HepG2 (cell line): Measurements from ENCODE around the gene PGP. TPM values are rescaled to one million over a fixed set of nuclear protein-coding genes. Genes with fewer than 3 reads are reported as not detected.

Experiments
- CC2D1A ChIP-seq: sonication (generic); formaldehyde crosslinking; IDR thresholded peaks from 2 replicates; pipeline ENCODE4 v1.8.1; 2023; ENCODE audit warnings: mild to moderate bottlenecking, missing genetic modification reagents
- CREM ChIP-seq, 2 experiments: sonication (generic) in 1 of 2; formaldehyde crosslinking in 1 of 2; IDR thresholded peaks; 2 replicates each; pipeline versions ENCODE4 v1.4.0 to v1.6.1; 2016 to 2020; ENCODE audit warnings: antibody characterized with exemption in 1 of 2, mild to moderate bottlenecking in 1 of 2, missing genetic modification reagents in 1 of 2
- CTCF ChIP-seq: sonication (generic); formaldehyde crosslinking; IDR thresholded peaks from 2 replicates; pipeline ENCODE4 v1.5.0; 2020; ENCODE audit warnings: mild to moderate bottlenecking, missing genetic modification reagents, moderate library complexity
- DMTF1 ChIP-seq: sonication (generic); formaldehyde crosslinking; IDR thresholded peaks from 2 replicates; pipeline ENCODE4 v1.4.0; 2020; ENCODE audit warnings: mild to moderate bottlenecking, missing genetic modification reagents
- FOSL1 ChIP-seq: sonication (generic); formaldehyde crosslinking; IDR thresholded peaks from 2 replicates; pipeline ENCODE4 v1.9.0; 2021; ENCODE audit warnings: missing genetic modification reagents, borderline replicate concordance
- FOSL2 ChIP-seq: sonication (generic); formaldehyde crosslinking; IDR thresholded peaks from 2 replicates; pipeline ENCODE4 v1.4.0; 2020; ENCODE audit warnings: missing genetic modification reagents
- FOXP4 ChIP-seq: sonication (generic); formaldehyde crosslinking; IDR thresholded peaks from 2 replicates; pipeline ENCODE4 v1.4.0; 2020; ENCODE audit warnings: missing genetic modification reagents
- MXI1 ChIP-seq: IDR thresholded peaks from 3 replicates; pipeline ENCODE4 v1.6.1; 2012; ENCODE audit warnings: low read depth, low read length, inconsistent platforms, borderline replicate concordance
- PREB ChIP-seq: sonication (generic); formaldehyde crosslinking; IDR thresholded peaks from 2 replicates; pipeline ENCODE4 v1.4.0; 2020; ENCODE audit warnings: missing genetic modification reagents
- RARA ChIP-seq: IDR thresholded peaks from 2 replicates; pipeline ENCODE4 v1.6.1; 2016; ENCODE audit warnings: missing genetic modification reagents, missing compliant biosample characterization
- RBM39 ChIP-seq: fragments of 200-400 bp; formaldehyde crosslinking; IDR thresholded peaks from one replicate; pipeline ENCODE4 v1.6.1; 2018; ENCODE audit warnings: antibody characterized with exemption, mild to moderate bottlenecking, low read depth, low read length; ENCODE audit not compliant: poor library complexity, severe bottlenecking
- STAT6 ChIP-seq: sonication (generic); formaldehyde crosslinking; IDR thresholded peaks from 2 replicates; pipeline ENCODE4 v1.4.0; 2020; ENCODE audit warnings: missing genetic modification reagents, mild to moderate bottlenecking, borderline replicate concordance
- SUZ12 ChIP-seq: fragments of 150-350 bp; IDR thresholded peaks from 2 replicates; pipeline ENCODE4 v1.6.1; 2014; ENCODE audit warnings: low read depth, low read length
- ZC3H13 ChIP-seq: sonication (generic); formaldehyde crosslinking; IDR thresholded peaks from 2 replicates; pipeline ENCODE4 v1.8.1; 2023; ENCODE audit warnings: mild to moderate bottlenecking, missing genetic modification reagents, moderate library complexity
- ZFP82 ChIP-seq: sonication (generic); formaldehyde crosslinking; IDR thresholded peaks from 2 replicates; pipeline ENCODE4 v1.5.1; 2020; ENCODE audit warnings: mild to moderate bottlenecking, missing genetic modification reagents, borderline replicate concordance
- ZNF576 ChIP-seq: sonication (generic); formaldehyde crosslinking; IDR thresholded peaks from 2 replicates; pipeline ENCODE4 v1.4.0; 2020; ENCODE audit warnings: mild to moderate bottlenecking, missing genetic modification reagents
- ZNF660 ChIP-seq: sonication (generic); formaldehyde crosslinking; IDR thresholded peaks from 2 replicates; pipeline ENCODE4 v1.5.1; 2020; ENCODE audit warnings: mild to moderate bottlenecking, low read depth, missing genetic modification reagents, borderline replicate concordance
- polyA plus RNA-seq, 8 experiments: library from polyadenylated mRNA; depleted of rRNA in 3 of 8; stranded (reverse) in 7 of 8; unstranded in 1 of 8; fragments of >200 nt; fragmentation: Illumina TruSeq in 4 of 8; extraction: Trizol in 4 of 8; gene quantifications; 2 replicates each; pipeline versions ENCODE4 v1.2.1 to v1.2.3, GENCODE V29; 2011 to 2016; ENCODE audit warnings: low read depth in 4 of 8, missing spikeins in 1 of 8, mixed read lengths in 1 of 8; ENCODE audit not compliant: insufficient read depth in 1 of 8
- total RNA-seq, 5 experiments: library from RNA; depleted of rRNA; stranded (reverse); fragments of >200 nt; fragmentation: Illumina TruSeq; extraction: Trizol; gene quantifications; 2 replicates each; pipeline ENCODE4 v1.2.3, GENCODE V29; 2016; ENCODE audit warnings: low read depth in 1 of 5

Gene PGP
- total and polyA plus RNA-seq, 2 of the 13 experiments (the other 11 are each of a cell fraction or from before 2014, with no cell fraction given) = 7.3 to 18.3 TPM

- TF ChIP-seq CTCF (CRISPR knock-in tag) (peak; percentile 38; the same call in 1 of the 2 replicates), ZNF576 (peak; percentile 28; the same call in 1 of the 2 replicates), FOXP4 (no peak; the same call in 1 of the 2 replicates), ZNF660 (CRISPR knock-in tag) (no peak), PREB (no peak), STAT6 (CRISPR knock-in tag) (no peak), DMTF1 (no peak), RBM39 (no peak), CREM (IDR thresholded peaks at IDR 0.05) (peak; percentile 22; the same call in 1 of the 2 replicates), CREM (CRISPR knock-in tag; IDR thresholded peaks at IDR 0.05) (no peak), ZFP82 (CRISPR knock-in tag) (no peak; the same call in 1 of the 2 replicates), FOSL1 (CRISPR knock-in tag) (no peak), CC2D1A (CRISPR knock-in tag) (no peak), RARA (no peak), SUZ12 (no peak), MXI1 (peak; percentile 59; the same call in 1 of the 3 replicates), FOSL2 (CRISPR knock-in tag) (no peak; the same call in 1 of the 2 replicates), ZC3H13 (CRISPR knock-in tag) (peak; percentile 60; the same call in 1 of the 2 replicates)
Observed at GRCh38 chr16:2205104-2205966, 9.3 kb downstream of the PGP start, which contains the start of gene MLST8 (continued).
